GM20431 (cell line): ENCODE results near the gene JAM3.
"Not testable (repeated sequence)": the region's sequence is repeated elsewhere in the genome, so short reads cannot be mapped to it uniquely, and the experiment has no call there.

Experiments
- in situ Hi-C: fragments of 300-500 bp; cut with MseI, MboI; formaldehyde crosslinking; loops from one replicate; pipeline ENCODE4 v1.15.0; 2020; ENCODE audit warnings: low sequenced_read_pairs; ENCODE audit not compliant: unreplicated experiment

The JAM3 gene

GRCh38 chr11:134170177-134170918, 101.5 kb downstream of the JAM3 start:
- in situ Hi-C loops = no loop called here

GRCh38 chr11:134170919-134171281, 102.0 kb downstream of the JAM3 start:
- in situ Hi-C loops = no loop called here

- in situ Hi-C loops = no loop called here
These were observed 103.1 kb downstream of the JAM3 start for GRCh38 chr11:134171951-134172350.

- in situ Hi-C loops = no loop called here
These were observed 104.4 kb downstream of the JAM3 start for GRCh38 chr11:134173296-134173695.

- in situ Hi-C loops = no loop called here
These were observed 107.4 kb downstream of the JAM3 start for GRCh38 chr11:134176284-134176683.

- in situ Hi-C loops = no loop called here
These were observed 109.3 kb downstream of the JAM3 start for GRCh38 chr11:134178032-134178674.

- in situ Hi-C loops = no loop called here
These were observed 112.8 kb downstream of the JAM3 start for GRCh38 chr11:134181707-134182106.

GRCh38 chr11:134188092-134188491, 119.2 kb downstream of the JAM3 start:
- in situ Hi-C loops = not testable (repeated sequence)

GRCh38 chr11:134196756-134197155, 127.9 kb downstream of the JAM3 start:
- in situ Hi-C loops = no loop called here

GRCh38 chr11:134199531-134199930, 130.7 kb downstream of the JAM3 start:
- in situ Hi-C loops = no loop called here

GRCh38 chr11:134200688-134201087, 131.8 kb downstream of the JAM3 start:
- in situ Hi-C loops = no loop called here
